PC-9 (cell line): ENCODE measurements around the gene PADI6.

ENCODE experiments used
- CTCF ChIP-seq: fragments of 200-600 bp; sonication (generic); conservative IDR thresholded peaks from 2 replicates; pipeline ENCODE4 v1.6.1; 2017; ENCODE audit warnings: mixed run types, antibody characterized with exemption, mild to moderate bottlenecking, moderate library complexity
- EZH2 ChIP-seq: fragments of 200-600 bp; sonication (generic); IDR thresholded peaks from 2 replicates; pipeline ENCODE4 v1.8.0; 2017; ENCODE audit warnings: antibody characterized with exemption, low read depth

- TF ChIP-seq EZH2 (no peak), CTCF (no peak)
Observed at GRCh38 chr1:17440827-17441168, 68.8 kb downstream of the PADI6 start.
